Endothelial cell of umbilical vein (primary cell): Measurements from ENCODE around the gene SFMBT1.

ENCODE experiments used
- CTCF ChIP-seq, 2 donors: IDR thresholded peaks; 1 replicate in 1 of 2; 2 replicates in 1 of 2; pipeline ENCODE4 v1.5.1; 2011; ENCODE audit warnings: low read length in 2 of 2, mild to moderate bottlenecking in 2 of 2, moderate library complexity in 2 of 2, control low read depth in 1 of 2, inconsistent platforms in 1 of 2, low read depth in 1 of 2; ENCODE audit not compliant: insufficient read depth in 1 of 2; ENCODE audit errors: extremely low read depth in 1 of 2
- MYC ChIP-seq: IDR thresholded peaks from one replicate; pipeline ENCODE4 v1.6.1; 2011; ENCODE audit warnings: mild to moderate bottlenecking, low read depth, low read length
- POLR2A ChIP-seq: IDR thresholded peaks from 2 replicates; pipeline ENCODE4 v1.6.1; 2012; ENCODE audit warnings: low read depth, mild to moderate bottlenecking, control low read depth, low read length
- POLR2AphosphoS5 ChIP-seq: IDR thresholded peaks from 2 replicates; pipeline ENCODE4 v1.6.1; 2012; ENCODE audit warnings: low read depth, mild to moderate bottlenecking, control low read depth, low read length, moderate library complexity; ENCODE audit not compliant: insufficient read depth

- TF ChIP-seq POLR2A (no peak), CTCF (IDR thresholded peaks at IDR 0.05; ENCODE audit: extremely low read depth in 1 of 2, insufficient read depth in 1 of 2, low read depth in 1 of 2, low read length in 2 of 2) (no peak), MYC (no peak), POLR2AphosphoS5 (no peak)
These were observed 37.6 kb upstream of the SFMBT1 start for GRCh38 chr3:53083521-53083920.
